NCI-H1436 (cell line): ENCODE results near the gene FAM222A.
A peak's percentile ranks its signal among the peaks of the same experiment; 100 is the strongest.

Experiments
- DNase-seq: peaks from one replicate; lab custom pipeline; 2025; lab: John Stamatoyannopoulos, UW

The FAM222A gene

GRCh38 chr12:109710747-109711595 is 2.7 kb upstream of the FAM222A start:
- no peak for DNase-seq

- no peak for DNase-seq
Measured at GRCh38 chr12:109711596-109712461, 1.8 kb upstream of the FAM222A start.

- peak; percentile 14 for DNase-seq
Measured at GRCh38 chr12:109714141-109714912, 702 bp downstream of the FAM222A start.

- DNase-seq, result no peak
Measured at GRCh38 chr12:109714913-109715244, 1.3 kb downstream of the FAM222A start.

GRCh38 chr12:109715310-109716091 is 1.9 kb downstream of the FAM222A start:
- no peak for DNase-seq

- no peak for DNase-seq
Measured at GRCh38 chr12:109716092-109716479, 2.5 kb downstream of the FAM222A start.

- DNase-seq, result no peak
Measured at GRCh38 chr12:109716512-109717389, 3.1 kb downstream of the FAM222A start.

- no peak for DNase-seq
Measured at GRCh38 chr12:109717390-109718357, 4.0 kb downstream of the FAM222A start.

- no peak for DNase-seq
Measured at GRCh38 chr12:109718390-109718789, 4.8 kb downstream of the FAM222A start.

GRCh38 chr12:109719123-109720022 is 5.7 kb downstream of the FAM222A start:
- no peak for DNase-seq

- DNase-seq, result no peak
Measured at GRCh38 chr12:109720152-109720856, 6.7 kb downstream of the FAM222A start.

- DNase-seq, result no peak
Measured at GRCh38 chr12:109720857-109721189, 7.2 kb downstream of the FAM222A start.

- no peak for DNase-seq
Measured at GRCh38 chr12:109721276-109721675, 7.7 kb downstream of the FAM222A start.

- DNase-seq, result no peak
Measured at GRCh38 chr12:109722022-109722720, 8.5 kb downstream of the FAM222A start.

- DNase-seq, result no peak
Measured at GRCh38 chr12:109722721-109723094, 9.1 kb downstream of the FAM222A start.

GRCh38 chr12:109723311-109723881 is 9.8 kb downstream of the FAM222A start:
- no peak for DNase-seq
